ENCODE results near the gene RASGRP3. TPM values are rescaled to one million over a fixed set of nuclear protein-coding genes. Genes with fewer than 3 reads are reported as not detected.

RASGRP3 gene
- total and polyA plus RNA-seq, 2 of the 13 experiments (the other 11 are each of a cell fraction or from before 2014, with no cell fraction given) = 0.01 TPM; not detected in 1

DNA sequence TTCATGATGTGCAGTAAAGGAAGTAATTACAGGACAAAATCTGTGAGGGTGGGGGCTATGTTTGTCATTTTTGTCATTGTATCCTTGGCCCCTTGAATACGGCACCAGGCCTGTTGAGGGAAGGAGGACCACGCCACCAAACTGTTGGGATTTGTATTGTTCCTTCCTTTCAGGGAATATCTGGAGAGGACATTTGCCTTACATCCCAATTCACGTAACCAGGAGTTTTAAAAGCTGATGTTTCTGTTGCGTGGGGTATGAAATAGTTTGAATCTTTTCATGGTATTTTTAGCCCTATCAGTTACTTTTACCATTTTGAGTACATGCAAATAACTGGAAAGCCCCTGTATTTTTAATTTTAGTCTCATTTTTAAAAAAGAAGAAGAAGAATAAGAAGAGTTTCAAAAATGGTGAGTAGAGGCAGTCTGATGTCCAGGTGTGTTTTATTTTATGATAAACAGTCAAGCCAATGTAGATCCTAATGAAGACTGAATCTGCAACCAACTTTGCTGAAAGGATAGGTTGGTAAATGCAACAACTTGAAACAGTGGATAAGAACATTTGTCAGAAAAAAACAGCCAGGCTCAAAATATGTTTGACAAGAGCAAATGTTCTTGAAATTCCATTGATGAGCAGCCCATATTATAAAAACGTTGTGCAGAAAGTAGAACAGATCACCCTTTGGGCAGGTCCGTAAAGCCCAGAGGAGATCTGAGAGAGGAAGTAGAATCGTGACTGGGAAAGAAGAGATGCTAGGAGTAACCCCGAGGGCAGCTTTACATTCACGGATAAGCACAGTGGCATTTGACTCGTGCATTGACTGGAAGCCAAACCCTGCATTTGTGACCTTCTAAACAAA is 54.5 kb downstream of the RASGRP3 start (continued):
- TF ChIP-seq ZNF740 (CRISPR knock-in tag; IDR thresholded peaks at IDR 0.05) (no peak), U2AF2 (IDR thresholded peaks at IDR 0.05; ENCODE audit: low read depth, low read length) (no peak), ZNF20 (CRISPR knock-in tag; IDR thresholded peaks at IDR 0.05) (no peak), POLR2AphosphoS5 (IDR thresholded peaks at IDR 0.05; ENCODE audit: low read depth, low read length) (no peak)
- TF ChIP-seq, protein P1, sequence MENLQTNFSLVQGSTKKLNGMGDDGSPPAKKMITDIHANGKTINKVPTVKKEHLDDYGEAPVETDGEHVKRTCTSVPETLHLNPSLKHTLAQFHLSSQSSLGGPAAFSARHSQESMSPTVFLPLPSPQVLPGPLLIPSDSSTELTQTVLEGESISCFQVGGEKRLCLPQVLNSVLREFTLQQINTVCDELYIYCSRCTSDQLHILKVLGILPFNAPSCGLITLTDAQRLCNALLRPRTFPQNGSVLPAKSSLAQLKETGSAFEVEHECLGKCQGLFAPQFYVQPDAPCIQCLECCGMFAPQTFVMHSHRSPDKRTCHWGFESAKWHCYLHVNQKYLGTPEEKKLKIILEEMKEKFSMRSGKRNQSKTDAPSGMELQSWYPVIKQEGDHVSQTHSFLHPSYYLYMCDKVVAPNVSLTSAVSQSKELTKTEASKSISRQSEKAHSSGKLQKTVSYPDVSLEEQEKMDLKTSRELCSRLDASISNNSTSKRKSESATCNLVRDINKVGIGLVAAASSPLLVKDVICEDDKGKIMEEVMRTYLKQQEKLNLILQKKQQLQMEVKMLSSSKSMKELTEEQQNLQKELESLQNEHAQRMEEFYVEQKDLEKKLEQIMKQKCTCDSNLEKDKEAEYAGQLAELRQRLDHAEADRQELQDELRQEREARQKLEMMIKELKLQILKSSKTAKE (CRISPR knock-in tag; IDR thresholded peaks at IDR 0.05; ENCODE audit: borderline replicate concordance) = no peak

DNA sequence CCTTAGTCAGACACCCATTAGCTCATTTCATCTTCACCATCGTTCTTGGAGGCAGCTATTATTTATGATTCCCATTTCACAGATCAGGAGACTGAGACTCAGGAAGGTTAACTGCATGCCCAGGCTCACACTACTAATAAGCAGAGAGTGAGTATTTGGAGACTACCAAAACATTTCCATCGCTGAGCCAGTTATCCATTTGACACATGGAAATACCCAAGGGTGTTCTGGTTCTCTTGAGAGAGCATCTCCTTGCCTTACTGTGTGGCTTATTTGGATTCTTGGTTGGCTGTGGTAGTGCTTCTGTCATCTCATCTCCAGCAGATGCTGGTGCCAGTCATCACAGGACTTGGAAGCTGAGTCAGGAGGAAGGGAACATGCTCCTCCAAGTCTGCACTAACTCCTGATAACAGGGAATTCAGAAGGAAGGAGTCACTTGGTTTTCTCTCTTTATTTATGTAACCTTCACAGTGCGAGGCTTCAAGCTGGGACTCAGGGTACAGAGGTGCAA is 55.2 kb downstream of the RASGRP3 start:
- 11% methylated on average over 3 of the region's 3 CpGs for WGBS (ENCODE audit: low lambda C conversion rate)
- BruUV-seq (replicated peaks) = no TSS peak
- Histone ChIP-seq H3K4me3 (replicated peaks in 1 of 3; ENCODE audit: insufficient read depth in 1 of 3, low read depth in 2 of 3, low read length in 3 of 3) (no peak overlapping the region), H3K9me3 (ENCODE audit: low read length) (no peaks in the 10 kb centered on the region), H3K4me2 (ENCODE audit: low read depth, low read length) (no peak overlapping the region), H3K27me3 (ENCODE audit: control insufficient read depth in 1 of 2, insufficient read depth in 2 of 2, low read length in 2 of 2) (no peaks in the 10 kb centered on the region; a peak in 1 of 5 replicates), H4K20me1 (ENCODE audit: insufficient read depth, low read length) (no peaks in the 10 kb centered on the region), H3K36me3 (replicated peaks in 1 of 2; ENCODE audit: control insufficient read depth in 1 of 2, insufficient read depth in 2 of 2, low read length in 2 of 2) (no peaks in the 10 kb centered on the region), H3K27ac (ENCODE audit: extremely low read length, insufficient read depth, low read length) (no peak overlapping the region), H3K4me1 (ENCODE audit: insufficient read depth, low read length) (no peaks in the 10 kb centered on the region), H2AFZ (ENCODE audit: low read length) (no peak overlapping the region), H3K79me2 (ENCODE audit: insufficient read depth, low read length) (no peaks in the 10 kb centered on the region), H3K9ac (ENCODE audit: insufficient read depth, low read depth, low read length) (no peak overlapping the region)
- ATAC-seq (no peak), DNase-seq (ENCODE audit: low spot score) (no peak), FAIRE-seq (no peak)
- in situ Hi-C loops (cut with HindIII; ENCODE audit: extremely low pct_ligation_motif_present, low pct_unique_long_range_greater_than_20kb) (no loop called here), intact Hi-C loops (cut with micrococcal nuclease; ENCODE audit: unreplicated experiment) (no loop called here)
- POLR2A ChIA-PET = no interaction called here
- CTCF ChIA-PET (ENCODE audit: low intra/inter-chr PET ratio, low total read pairs) = no interaction called here
- TF ChIP-seq ZNF414 (CRISPR knock-in tag; IDR thresholded peaks at IDR 0.05) (no peak), MZF1 (CRISPR knock-in tag; IDR thresholded peaks at IDR 0.05; ENCODE audit: borderline replicate concordance) (no peak), FOXP1 (IDR thresholded peaks at IDR 0.05) (no peak), FOXP1 (CRISPR knock-in tag; IDR thresholded peaks at IDR 0.05) (no peak)
- TF ChIP-seq, protein P2, sequence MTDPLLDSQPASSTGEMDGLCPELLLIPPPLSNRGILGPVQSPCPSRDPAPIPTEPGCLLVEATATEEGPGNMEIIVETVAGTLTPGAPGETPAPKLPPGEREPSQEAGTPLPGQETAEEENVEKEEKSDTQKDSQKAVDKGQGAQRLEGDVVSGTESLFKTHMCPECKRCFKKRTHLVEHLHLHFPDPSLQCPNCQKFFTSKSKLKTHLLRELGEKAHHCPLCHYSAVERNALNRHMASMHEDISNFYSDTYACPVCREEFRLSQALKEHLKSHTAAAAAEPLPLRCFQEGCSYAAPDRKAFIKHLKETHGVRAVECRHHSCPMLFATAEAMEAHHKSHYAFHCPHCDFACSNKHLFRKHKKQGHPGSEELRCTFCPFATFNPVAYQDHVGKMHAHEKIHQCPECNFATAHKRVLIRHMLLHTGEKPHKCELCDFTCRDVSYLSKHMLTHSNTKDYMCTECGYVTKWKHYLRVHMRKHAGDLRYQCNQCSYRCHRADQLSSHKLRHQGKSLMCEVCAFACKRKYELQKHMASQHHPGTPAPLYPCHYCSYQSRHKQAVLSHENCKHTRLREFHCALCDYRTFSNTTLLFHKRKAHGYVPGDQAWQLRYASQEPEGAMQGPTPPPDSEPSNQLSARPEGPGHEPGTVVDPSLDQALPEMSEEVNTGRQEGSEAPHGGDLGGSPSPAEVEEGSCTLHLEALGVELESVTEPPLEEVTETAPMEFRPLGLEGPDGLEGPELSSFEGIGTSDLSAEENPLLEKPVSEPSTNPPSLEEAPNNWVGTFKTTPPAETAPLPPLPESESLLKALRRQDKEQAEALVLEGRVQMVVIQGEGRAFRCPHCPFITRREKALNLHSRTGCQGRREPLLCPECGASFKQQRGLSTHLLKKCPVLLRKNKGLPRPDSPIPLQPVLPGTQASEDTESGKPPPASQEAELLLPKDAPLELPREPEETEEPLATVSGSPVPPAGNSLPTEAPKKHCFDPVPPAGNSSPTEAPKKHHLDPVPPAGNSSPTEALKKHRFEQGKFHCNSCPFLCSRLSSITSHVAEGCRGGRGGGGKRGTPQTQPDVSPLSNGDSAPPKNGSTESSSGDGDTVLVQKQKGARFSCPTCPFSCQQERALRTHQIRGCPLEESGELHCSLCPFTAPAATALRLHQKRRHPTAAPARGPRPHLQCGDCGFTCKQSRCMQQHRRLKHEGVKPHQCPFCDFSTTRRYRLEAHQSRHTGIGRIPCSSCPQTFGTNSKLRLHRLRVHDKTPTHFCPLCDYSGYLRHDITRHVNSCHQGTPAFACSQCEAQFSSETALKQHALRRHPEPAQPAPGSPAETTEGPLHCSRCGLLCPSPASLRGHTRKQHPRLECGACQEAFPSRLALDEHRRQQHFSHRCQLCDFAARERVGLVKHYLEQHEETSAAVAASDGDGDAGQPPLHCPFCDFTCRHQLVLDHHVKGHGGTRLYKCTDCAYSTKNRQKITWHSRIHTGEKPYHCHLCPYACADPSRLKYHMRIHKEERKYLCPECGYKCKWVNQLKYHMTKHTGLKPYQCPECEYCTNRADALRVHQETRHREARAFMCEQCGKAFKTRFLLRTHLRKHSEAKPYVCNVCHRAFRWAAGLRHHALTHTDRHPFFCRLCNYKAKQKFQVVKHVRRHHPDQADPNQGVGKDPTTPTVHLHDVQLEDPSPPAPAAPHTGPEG (CRISPR knock-in tag; IDR thresholded peaks at IDR 0.05) = no peak
